Type B pancreatic cell (in vitro differentiated cells): ENCODE results near the gene PET100. TPM values are rescaled to one million over a fixed set of nuclear protein-coding genes. Genes with fewer than 3 reads are reported as not detected.

Experiments used
- DNase-seq: peaks from one replicate; pipeline ENCODE4 v3.0.0; 2021; ENCODE audit warnings: mixed read lengths; ENCODE audit not compliant: unreplicated experiment; ENCODE audit errors: extremely low spot score
- H3K27ac Mint-ChIP-seq: 2 replicates; pipeline ENCODE4 v1.8.0; 2021; ENCODE audit warnings: mild to moderate bottlenecking, mixed read lengths
- H3K27me3 Mint-ChIP-seq: 2 replicates; pipeline ENCODE4 v1.8.0; 2021; ENCODE audit warnings: mixed read lengths
- H3K36me3 Mint-ChIP-seq: 2 replicates; pipeline ENCODE4 v1.8.0; 2021; ENCODE audit warnings: mixed read lengths
- H3K4me1 Mint-ChIP-seq: one replicate; pipeline ENCODE4 v1.8.0; 2021; ENCODE audit warnings: mixed read lengths; ENCODE audit not compliant: unreplicated experiment
- H3K4me3 Mint-ChIP-seq: 2 replicates; pipeline ENCODE4 v1.8.0; 2021; ENCODE audit warnings: mild to moderate bottlenecking, mixed read lengths
- H3K9me3 Mint-ChIP-seq: 2 replicates; pipeline ENCODE4 v1.8.0; 2021; ENCODE audit warnings: mixed read lengths
- CTCF ChIP-seq: fragments of 200-600 bp; sonication (generic); conservative IDR thresholded peaks from 2 replicates; pipeline ENCODE4 v1.5.0; 2021; ENCODE audit warnings: antibody characterized with exemption, mild to moderate bottlenecking
- total RNA-seq: library from RNA; stranded (reverse); gene quantifications from 2 replicates; pipeline ENCODE4 v1.2.1, GENCODE V29; 2021; ENCODE audit warnings: low replicate concordance

PET100 gene
- total RNA-seq, 1 donor from 2014 or later: 160 TPM

- H3K4me3 Mint-ChIP-seq: no peak overlapping the region
- TF ChIP-seq CTCF: no peak
- no peaks in the 10 kb centered on the region for H3K4me1 Mint-ChIP-seq
- no peak overlapping the region for H3K27ac Mint-ChIP-seq
- H3K9me3 Mint-ChIP-seq: no peaks in the 10 kb centered on the region
- H3K27me3 Mint-ChIP-seq: no peaks in the 10 kb centered on the region
- peaks cover 7% of the 10 kb centered on the region for H3K36me3 Mint-ChIP-seq
- no peak for DNase-seq
Measured at GRCh38 chr19:7607874-7608560, 21.6 kb upstream of the PET100 start.

GRCh38 chr19:7610491-7611240 is 18.9 kb upstream of the PET100 start:
- Mint-ChIP-seq H3K27me3 (no peaks in the 10 kb centered on the region), H3K9me3 (no peaks in the 10 kb centered on the region)
- TF ChIP-seq CTCF: no peak

GRCh38 chr19:7611541-7612279 is 17.9 kb upstream of the PET100 start:
- no peak overlapping the region for H3K27ac Mint-ChIP-seq
- no peak overlapping the region for H3K4me3 Mint-ChIP-seq
- TF ChIP-seq CTCF: no peak
- peaks cover 3% of the 10 kb centered on the region for H3K36me3 Mint-ChIP-seq
- no peak for DNase-seq
- H3K27me3 Mint-ChIP-seq: no peaks in the 10 kb centered on the region
- H3K9me3 Mint-ChIP-seq: no peaks in the 10 kb centered on the region
- H3K4me1 Mint-ChIP-seq: no peaks in the 10 kb centered on the region

More at GRCh38 chr19:7610491-7611240, 18.9 kb upstream of the PET100 start:
- Mint-ChIP-seq H3K27ac (no peak overlapping the region), H3K4me1 (no peaks in the 10 kb centered on the region), H3K4me3 (no peak overlapping the region), H3K36me3 (peaks cover 4% of the 10 kb centered on the region)
- DNase-seq: no peak

- Mint-ChIP-seq H3K36me3 (peaks cover 3% of the 10 kb centered on the region), H3K27ac (no peak overlapping the region), H3K4me1 (no peaks in the 10 kb centered on the region), H3K9me3 (no peaks in the 10 kb centered on the region), H3K4me3 (no peak overlapping the region), H3K27me3 (no peaks in the 10 kb centered on the region)
- DNase-seq: no peak
- no peak for TF ChIP-seq CTCF
Measured at GRCh38 chr19:7612282-7613274, 17.0 kb upstream of the PET100 start.
